Kidney epithelial cell (primary cell): ENCODE data around the gene TOX2. TPM values are rescaled to one million over a fixed set of nuclear protein-coding genes. Genes with fewer than 3 reads are reported as not detected.
A peak's percentile ranks its signal among the peaks of the same experiment; 100 is the strongest.

Source experiments
- DNase-seq: peaks from one replicate; pipeline ENCODE4 v3.0.0-alpha.2; 2010; ENCODE audit warnings: low read depth
- H3K27me3 ChIP-seq: 2 replicates; pipeline ENCODE4 v1.6.0; 2011; ENCODE audit warnings: low read length; ENCODE audit not compliant: control insufficient read depth, insufficient read depth
- H3K36me3 ChIP-seq: 2 replicates; pipeline ENCODE4 v1.5.1; 2011; ENCODE audit warnings: low read length; ENCODE audit not compliant: control insufficient read depth, insufficient read depth
- H3K4me3 ChIP-seq: 2 replicates; pipeline ENCODE4 v1.5.1; 2011; ENCODE audit warnings: low read depth, mild to moderate bottlenecking, control low read depth, low read length
- total RNA-seq: library from RNA; depleted of rRNA; stranded (reverse); fragments of >200 nt; gene quantifications from 2 replicates; pipeline ENCODE4 v1.2.3, GENCODE V29; 2015
- TF ChIP-seq, protein P1 (sequence below): IDR thresholded peaks from 2 replicates; pipeline ENCODE4 v1.5.1; 2011; ENCODE audit warnings: mild to moderate bottlenecking, moderate library complexity, low read length, control low read depth, inconsistent platforms; ENCODE audit not compliant: insufficient read depth, poor library complexity, severe bottlenecking

Gene TOX2
- total RNA-seq, 1 donor from 2014 or later = 7.3 TPM

GRCh38 chr20:43942201-43942590, 27.5 kb downstream of the TOX2 start:
- H3K36me3 ChIP-seq = no peaks in the 10 kb centered on the region
- TF ChIP-seq, protein P1, sequence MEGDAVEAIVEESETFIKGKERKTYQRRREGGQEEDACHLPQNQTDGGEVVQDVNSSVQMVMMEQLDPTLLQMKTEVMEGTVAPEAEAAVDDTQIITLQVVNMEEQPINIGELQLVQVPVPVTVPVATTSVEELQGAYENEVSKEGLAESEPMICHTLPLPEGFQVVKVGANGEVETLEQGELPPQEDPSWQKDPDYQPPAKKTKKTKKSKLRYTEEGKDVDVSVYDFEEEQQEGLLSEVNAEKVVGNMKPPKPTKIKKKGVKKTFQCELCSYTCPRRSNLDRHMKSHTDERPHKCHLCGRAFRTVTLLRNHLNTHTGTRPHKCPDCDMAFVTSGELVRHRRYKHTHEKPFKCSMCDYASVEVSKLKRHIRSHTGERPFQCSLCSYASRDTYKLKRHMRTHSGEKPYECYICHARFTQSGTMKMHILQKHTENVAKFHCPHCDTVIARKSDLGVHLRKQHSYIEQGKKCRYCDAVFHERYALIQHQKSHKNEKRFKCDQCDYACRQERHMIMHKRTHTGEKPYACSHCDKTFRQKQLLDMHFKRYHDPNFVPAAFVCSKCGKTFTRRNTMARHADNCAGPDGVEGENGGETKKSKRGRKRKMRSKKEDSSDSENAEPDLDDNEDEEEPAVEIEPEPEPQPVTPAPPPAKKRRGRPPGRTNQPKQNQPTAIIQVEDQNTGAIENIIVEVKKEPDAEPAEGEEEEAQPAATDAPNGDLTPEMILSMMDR = no peak
- H3K27me3 ChIP-seq = peaks cover 7% of the 10 kb centered on the region
- no peak overlapping the region for H3K4me3 ChIP-seq
- DNase-seq = no peak

GRCh38 chr20:43942667-43943285, 28.1 kb downstream of the TOX2 start:
- Histone ChIP-seq H3K27me3 (peaks cover 3% of the 10 kb centered on the region), H3K4me3 (no peak overlapping the region), H3K36me3 (no peaks in the 10 kb centered on the region)
- DNase-seq = peak; percentile 26
- TF ChIP-seq, protein P1 = no peak

DNA sequence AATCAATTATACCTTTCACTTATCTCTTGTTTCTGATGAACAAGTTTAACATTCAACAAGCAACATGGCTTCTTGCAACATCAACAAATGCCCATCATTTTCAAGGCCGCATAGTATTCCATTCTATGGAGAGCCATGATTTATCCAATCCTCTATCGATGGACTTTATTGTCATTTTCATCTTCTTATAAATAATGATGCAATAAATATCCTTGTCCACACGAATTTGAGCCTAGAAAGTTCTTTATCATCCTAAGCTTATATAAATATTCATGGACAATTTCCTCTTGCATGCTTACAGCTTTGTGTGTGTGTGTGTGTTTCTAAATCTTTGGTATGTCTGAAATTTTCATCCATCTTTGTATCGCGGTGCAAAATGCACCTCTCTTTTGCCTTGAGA, 29.1 kb downstream of the TOX2 start:
- Histone ChIP-seq H3K4me3 (no peak overlapping the region), H3K36me3 (no peaks in the 10 kb centered on the region), H3K27me3 (peaks cover 3% of the 10 kb centered on the region)
- TF ChIP-seq, protein P1 = no peak
- DNase-seq = no peak

GRCh38 chr20:43944653-43945235, 30.1 kb downstream of the TOX2 start:
- DNase-seq = no peak
- peaks cover 3% of the 10 kb centered on the region for H3K27me3 ChIP-seq
- TF ChIP-seq, protein P1 = no peak
- H3K4me3 ChIP-seq = no peak overlapping the region
- H3K36me3 ChIP-seq = no peaks in the 10 kb centered on the region

GRCh38 chr20:43945391-43946205, 30.9 kb downstream of the TOX2 start:
- Histone ChIP-seq H3K4me3 (no peak overlapping the region), H3K27me3 (peaks cover 3% of the 10 kb centered on the region), H3K36me3 (no peaks in the 10 kb centered on the region)
- DNase-seq = no peak
- TF ChIP-seq, protein P1 = no peak
